IgD-negative memory B cell (primary cell): ENCODE results near the gene ATP7B. TPM values are rescaled to one million over a fixed set of nuclear protein-coding genes. Genes with fewer than 3 reads are reported as not detected.

Experiments
- H3K27ac Mint-ChIP-seq, 3 donors: one replicate each; pipeline ENCODE4 v1.8.0; 2020 to 2022; ENCODE audit warnings: mild to moderate bottlenecking in 3 of 3, mixed read lengths in 3 of 3, moderate library complexity in 1 of 3
- H3K27me3 Mint-ChIP-seq: one replicate; pipeline ENCODE4 v1.8.0; 2021; ENCODE audit warnings: mixed read lengths
- H3K36me3 Mint-ChIP-seq: one replicate; pipeline ENCODE4 v1.8.0; 2020; ENCODE audit warnings: mild to moderate bottlenecking, mixed read lengths
- H3K4me1 Mint-ChIP-seq, 3 donors: one replicate each; pipeline ENCODE4 v1.8.0; 2020 to 2022; ENCODE audit warnings: mixed read lengths in 3 of 3, mild to moderate bottlenecking in 1 of 3
- H3K4me3 Mint-ChIP-seq, 4 donors: one replicate each; pipeline ENCODE4 v1.8.0; 2020 to 2022; ENCODE audit warnings: mild to moderate bottlenecking in 4 of 4, mixed read lengths in 4 of 4, moderate library complexity in 3 of 4
- H3K9me3 Mint-ChIP-seq, 3 donors: one replicate each; pipeline ENCODE4 v1.8.0; 2020 to 2021; ENCODE audit warnings: mixed read lengths in 3 of 3, mild to moderate bottlenecking in 1 of 3
- polyA plus RNA-seq: library from polyadenylated mRNA; unstranded; fragments of 300-500 nt; fragmentation: Illumina TruSeq; gene quantifications from one replicate; pipeline ENCODE4 v1.2.3, GENCODE V29; 2021

The ATP7B gene
- polyA plus RNA-seq, 1 donor from 2014 or later, result not detected

GRCh38 chr13:52022356-52022755 is 11.1 kb upstream of the ATP7B start:
- Mint-ChIP-seq H3K4me3 (no peak overlapping the region), H3K27ac (no peak overlapping the region), H3K4me1 (peaks cover 9 to 22% (median 11%) of the 10 kb centered on the region in 3 donors), H3K36me3 (peaks cover 19% of the 10 kb centered on the region), H3K27me3 (no peaks in the 10 kb centered on the region), H3K9me3 (no peaks in the 10 kb centered on the region)

DNA sequence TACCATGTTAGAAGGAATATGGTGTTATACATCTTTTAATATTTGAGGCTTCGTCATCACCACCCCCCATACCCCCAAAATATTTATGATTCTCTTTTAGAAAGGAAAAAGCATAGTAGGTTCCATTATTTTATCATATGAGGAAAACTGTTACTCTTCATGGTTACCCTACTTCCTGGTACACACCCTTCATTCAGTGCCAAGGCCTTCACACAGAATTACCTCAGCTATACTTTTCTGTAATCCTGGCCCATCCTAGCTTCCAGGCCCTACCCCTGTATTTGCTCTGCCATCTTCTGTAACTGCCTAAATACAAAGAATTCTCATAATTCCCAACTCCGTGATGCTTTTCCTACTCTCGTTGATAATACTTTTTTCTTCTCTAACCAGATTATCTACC is 8.9 kb upstream of the ATP7B start:
- peaks cover 15% of the 10 kb centered on the region for H3K36me3 Mint-ChIP-seq
- H3K27me3 Mint-ChIP-seq, result no peaks in the 10 kb centered on the region
- peaks cover 8 to 9% (median 8%) of the 10 kb centered on the region in 3 donors for H3K4me1 Mint-ChIP-seq

DNA sequence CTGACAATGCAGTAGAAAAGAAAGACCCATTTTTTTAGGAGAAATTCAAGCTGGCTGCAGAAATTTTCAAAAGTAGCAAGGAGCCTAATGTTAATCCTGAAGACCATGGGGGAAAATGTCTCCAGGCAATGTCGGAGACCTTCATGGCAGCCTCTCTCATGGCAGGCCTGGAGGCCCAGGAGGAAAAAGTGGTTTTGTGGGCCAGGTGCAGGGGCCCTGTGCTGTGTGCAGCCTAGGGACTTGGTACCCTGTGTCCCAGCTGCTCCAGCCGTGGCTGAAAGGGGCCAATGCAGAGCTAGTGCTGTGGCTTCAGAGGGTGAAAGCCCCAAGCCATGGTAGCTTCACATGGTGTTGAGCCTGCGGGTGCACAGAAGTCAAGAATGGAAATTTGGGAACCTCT is 5.0 kb upstream of the ATP7B start:
- H3K4me3 Mint-ChIP-seq, result no peak overlapping the region
- no peaks in the 10 kb centered on the region for H3K27me3 Mint-ChIP-seq
- peaks cover 15 to 18% (median 16%) of the 10 kb centered on the region in 3 donors for H3K4me1 Mint-ChIP-seq
- H3K36me3 Mint-ChIP-seq, result peaks cover 5% of the 10 kb centered on the region
- H3K27ac Mint-ChIP-seq, result no peak overlapping the region
- no peaks in the 10 kb centered on the region for H3K9me3 Mint-ChIP-seq

More for the DNA sequence above, 8.9 kb upstream of the ATP7B start:
- Mint-ChIP-seq H3K27ac (no peak overlapping the region), H3K9me3 (no peaks in the 10 kb centered on the region), H3K4me3 (no peak overlapping the region)

GRCh38 chr13:52012512-52012836 is 1.2 kb upstream of the ATP7B start:
- no peaks in the 10 kb centered on the region for H3K9me3 Mint-ChIP-seq
- peak overlapping the region; percentile 61 to 89 (median 83) for H3K27ac Mint-ChIP-seq
- peak overlapping the region; percentile 97 to 100 (median 99) for H3K4me3 Mint-ChIP-seq
- peaks cover 16% of the 10 kb centered on the region for H3K27me3 Mint-ChIP-seq
- peaks cover 15 to 20% (median 17%) of the 10 kb centered on the region in 3 donors for H3K4me1 Mint-ChIP-seq
- no peaks in the 10 kb centered on the region for H3K36me3 Mint-ChIP-seq

DNA sequence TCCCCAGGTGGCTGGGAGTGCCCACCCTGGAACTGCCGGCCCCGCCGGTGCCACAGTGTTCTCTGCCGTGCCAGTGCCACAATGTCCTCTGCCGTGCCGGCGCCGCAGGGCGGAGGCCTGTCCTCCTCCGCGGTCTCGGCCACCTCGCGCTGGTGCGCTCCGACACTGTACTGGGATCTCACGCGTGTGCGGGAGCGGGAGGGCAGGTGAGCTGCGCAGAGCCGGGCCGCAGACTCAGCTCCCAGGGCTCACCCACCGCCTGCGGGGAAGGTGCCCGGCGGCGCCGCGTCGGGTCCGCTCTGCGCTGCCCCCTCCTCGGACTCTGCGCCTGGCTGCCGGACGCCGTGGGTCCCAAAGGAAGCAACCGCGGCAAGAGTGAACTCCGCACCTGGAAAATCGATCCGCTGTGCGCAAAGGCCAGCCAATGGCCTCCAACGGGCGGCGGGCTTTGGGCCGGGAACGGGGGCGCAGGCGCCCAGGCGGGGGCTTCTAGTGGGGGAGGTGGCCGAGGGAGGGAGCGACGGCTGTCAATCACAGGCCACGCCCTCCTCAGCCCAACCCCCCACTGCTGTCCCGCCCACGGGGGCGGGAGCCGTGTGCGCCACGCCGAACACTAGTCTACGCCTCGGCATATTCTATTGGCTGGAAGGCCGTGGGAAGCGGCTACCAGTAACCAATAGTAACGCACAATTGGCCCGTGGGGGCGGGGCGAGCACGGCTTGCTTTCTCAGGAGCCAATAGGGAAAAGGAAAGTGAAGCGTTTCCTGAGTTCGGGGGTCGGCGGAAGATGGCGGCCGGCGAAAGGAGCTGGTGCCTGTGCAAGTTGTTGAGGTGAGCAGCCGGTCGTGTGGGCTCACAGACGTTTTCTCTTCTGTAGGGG is 622 bp upstream of the ATP7B start, which contains the start of gene ALG11:
Gene ALG11, plus strand, starts transcription at position 767 of the 880 bp plus-strand sequence. Its CDS starts 21 bp downstream, at position 788.
- Mint-ChIP-seq H3K4me3 (peak within 1 kb of the TSS; percentile 97 to 100 (median 99)), H3K27me3 (peaks cover 16% of the 10 kb centered on the region), H3K27ac (peak within 1 kb of the TSS; percentile 61 to 89 (median 83)), H3K4me1 (peaks cover 14 to 18% (median 17%) of the 10 kb centered on the region in 3 donors), H3K9me3 (no peaks in the 10 kb centered on the region), H3K36me3 (no peaks in the 10 kb centered on the region)

DNA sequence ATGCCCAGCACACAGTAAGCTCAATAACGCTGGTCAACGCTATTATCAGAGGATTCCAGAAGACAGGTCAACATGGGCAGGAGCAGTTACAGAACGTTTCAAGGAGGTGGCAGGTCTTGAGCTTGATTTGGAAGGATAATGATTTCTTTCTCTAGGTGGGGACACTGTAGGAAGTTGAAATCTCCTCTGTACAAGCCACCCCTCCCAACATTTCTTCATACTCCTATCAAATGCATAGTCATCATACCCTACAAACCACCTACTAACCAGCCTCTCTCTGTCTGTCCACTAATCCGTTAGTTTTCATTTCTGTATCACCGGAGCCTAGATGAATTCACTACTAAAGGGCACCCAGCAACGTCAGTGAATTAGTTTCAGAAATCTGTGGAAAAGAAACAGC is 1.3 kb downstream of the ATP7B start:
- Mint-ChIP-seq H3K9me3 (no peaks in the 10 kb centered on the region), H3K4me3 (peak overlapping the region in 3 of 4 donors; percentile 5 to 97 (median 15)), H3K27ac (no peak overlapping the region), H3K36me3 (no peaks in the 10 kb centered on the region), H3K27me3 (peaks cover 16% of the 10 kb centered on the region), H3K4me1 (peaks cover 11 to 14% (median 14%) of the 10 kb centered on the region in 3 donors)

- Mint-ChIP-seq H3K27me3 (peaks cover 16% of the 10 kb centered on the region), H3K4me3 (no peak overlapping the region), H3K36me3 (no peaks in the 10 kb centered on the region), H3K9me3 (no peaks in the 10 kb centered on the region), H3K4me1 (peaks cover 1 to 7% (median 6%) of the 10 kb centered on the region in 3 donors), H3K27ac (no peak overlapping the region)
These were observed 4.6 kb downstream of the ATP7B start for GRCh38 chr13:52006523-52007245.

DNA sequence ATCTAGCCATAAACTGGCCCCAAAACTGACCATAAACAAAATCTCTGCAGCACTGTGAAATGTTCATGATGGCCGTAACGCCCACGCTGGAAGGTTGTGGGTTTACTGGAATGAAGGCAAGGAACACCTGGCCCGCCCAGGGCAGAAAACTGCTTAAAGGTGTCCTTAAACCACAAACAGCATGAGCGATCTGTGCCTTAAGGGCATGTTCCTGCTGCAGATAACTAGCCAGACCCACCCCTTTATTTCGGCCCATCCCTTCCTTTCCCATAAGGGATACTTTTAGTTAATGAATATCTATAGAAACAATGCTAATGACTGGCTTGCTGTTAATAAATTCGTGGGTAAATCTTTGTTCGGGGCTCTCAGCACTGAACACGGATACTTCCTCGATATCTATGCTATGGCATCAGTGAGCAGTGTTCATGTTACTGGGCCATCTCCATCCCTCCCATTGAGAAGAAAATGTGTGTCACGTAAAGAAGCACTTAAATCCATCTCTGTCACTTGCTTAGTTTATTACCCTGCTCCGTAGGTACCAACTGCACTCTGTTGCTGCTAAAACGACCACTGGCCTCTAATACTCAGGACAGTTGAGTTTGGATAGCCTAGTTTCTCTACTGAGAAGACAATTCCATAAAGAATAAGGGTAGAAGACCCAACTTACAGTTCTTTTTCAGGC is 5.3 kb downstream of the ATP7B start:
- H3K36me3 Mint-ChIP-seq, result no peaks in the 10 kb centered on the region

DNA sequence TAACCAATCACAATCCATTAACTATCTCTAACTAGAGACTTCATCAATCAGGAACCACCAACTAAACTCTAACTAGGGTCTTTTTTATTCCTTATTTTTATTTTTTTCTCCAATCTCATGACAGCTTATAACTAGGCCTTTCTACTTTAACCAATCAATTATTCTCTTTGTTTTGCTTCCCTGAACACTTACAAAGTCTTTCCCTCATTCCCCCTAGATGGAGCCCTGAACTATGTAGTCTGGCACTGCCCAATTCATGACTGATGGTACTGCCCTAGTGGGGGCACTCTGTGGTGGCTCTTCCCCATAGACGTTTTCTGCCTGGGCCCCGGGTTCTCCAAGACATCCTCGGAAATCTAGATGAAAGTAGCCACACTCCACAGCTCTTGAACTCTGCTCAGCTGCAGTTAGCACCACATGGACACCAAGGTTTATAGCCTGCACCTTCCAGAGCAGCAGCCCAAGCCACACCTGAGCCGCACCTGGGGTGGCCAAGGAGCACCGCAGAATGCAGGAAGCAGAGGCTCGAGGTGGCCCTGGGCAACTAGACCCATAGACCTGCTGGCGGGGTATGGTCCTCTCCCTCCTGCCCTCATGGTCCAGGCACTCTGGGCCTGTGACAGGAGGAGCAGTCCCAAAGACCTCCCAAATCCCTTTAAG is 6.6 kb downstream of the ATP7B start:
- Mint-ChIP-seq H3K4me3 (no peak overlapping the region), H3K36me3 (no peaks in the 10 kb centered on the region), H3K9me3 (no peaks in the 10 kb centered on the region), H3K4me1 (no peaks in the 10 kb centered on the region), H3K27ac (no peak overlapping the region), H3K27me3 (peaks cover 4% of the 10 kb centered on the region)

More for the DNA sequence above, 5.3 kb downstream of the ATP7B start:
- H3K4me3 Mint-ChIP-seq, result no peak overlapping the region
- H3K27me3 Mint-ChIP-seq, result peaks cover 13% of the 10 kb centered on the region
- H3K27ac Mint-ChIP-seq, result no peak overlapping the region
- H3K4me1 Mint-ChIP-seq, result peaks cover 1 to 4% (median 3%) of the 10 kb centered on the region in 3 donors
- no peaks in the 10 kb centered on the region for H3K9me3 Mint-ChIP-seq

- Mint-ChIP-seq H3K36me3 (no peaks in the 10 kb centered on the region), H3K4me1 (no peaks in the 10 kb centered on the region), H3K4me3 (no peak overlapping the region), H3K9me3 (no peaks in the 10 kb centered on the region), H3K27ac (no peak overlapping the region), H3K27me3 (peaks cover 8% of the 10 kb centered on the region)
These were observed 7.7 kb downstream of the ATP7B start for GRCh38 chr13:52003541-52003940.

DNA sequence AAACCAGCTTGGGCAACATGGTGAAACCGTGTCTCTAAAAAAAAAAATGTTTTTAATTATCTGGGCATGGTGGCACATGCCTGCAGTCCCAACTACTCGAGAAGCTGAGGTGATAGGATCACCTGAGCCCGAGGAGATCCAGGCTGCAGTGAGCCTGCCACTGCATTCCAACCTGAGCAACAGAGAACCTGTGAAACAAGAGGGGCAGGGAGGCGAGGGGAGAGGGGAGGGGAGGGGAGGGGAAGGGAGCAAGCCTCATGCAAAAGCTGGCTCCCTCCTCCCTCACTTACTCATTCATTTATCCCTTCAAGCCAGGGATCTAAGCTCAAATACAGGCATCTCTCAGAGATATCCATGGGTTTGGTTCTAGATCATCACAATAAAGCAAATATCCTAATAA is 8.9 kb downstream of the ATP7B start:
- no peaks in the 10 kb centered on the region for H3K36me3 Mint-ChIP-seq
- no peak overlapping the region for H3K27ac Mint-ChIP-seq
- no peaks in the 10 kb centered on the region for H3K4me1 Mint-ChIP-seq
- no peak overlapping the region for H3K4me3 Mint-ChIP-seq
- H3K27me3 Mint-ChIP-seq, result peaks cover 13% of the 10 kb centered on the region
- no peaks in the 10 kb centered on the region for H3K9me3 Mint-ChIP-seq

GRCh38 chr13:52001120-52001731 is 10.0 kb downstream of the ATP7B start:
- H3K27ac Mint-ChIP-seq, result no peak overlapping the region
- no peaks in the 10 kb centered on the region for H3K4me1 Mint-ChIP-seq
- no peaks in the 10 kb centered on the region for H3K36me3 Mint-ChIP-seq

GRCh38 chr13:51999921-52000320 is 11.3 kb downstream of the ATP7B start:
- Mint-ChIP-seq H3K9me3 (no peaks in the 10 kb centered on the region), H3K36me3 (no peaks in the 10 kb centered on the region), H3K27ac (no peak overlapping the region), H3K27me3 (peaks cover 14% of the 10 kb centered on the region), H3K4me1 (no peaks in the 10 kb centered on the region), H3K4me3 (no peak overlapping the region)

More at GRCh38 chr13:52001120-52001731, 10.0 kb downstream of the ATP7B start:
- H3K9me3 Mint-ChIP-seq, result no peaks in the 10 kb centered on the region
- peaks cover 14% of the 10 kb centered on the region for H3K27me3 Mint-ChIP-seq
- H3K4me3 Mint-ChIP-seq, result no peak overlapping the region

DNA sequence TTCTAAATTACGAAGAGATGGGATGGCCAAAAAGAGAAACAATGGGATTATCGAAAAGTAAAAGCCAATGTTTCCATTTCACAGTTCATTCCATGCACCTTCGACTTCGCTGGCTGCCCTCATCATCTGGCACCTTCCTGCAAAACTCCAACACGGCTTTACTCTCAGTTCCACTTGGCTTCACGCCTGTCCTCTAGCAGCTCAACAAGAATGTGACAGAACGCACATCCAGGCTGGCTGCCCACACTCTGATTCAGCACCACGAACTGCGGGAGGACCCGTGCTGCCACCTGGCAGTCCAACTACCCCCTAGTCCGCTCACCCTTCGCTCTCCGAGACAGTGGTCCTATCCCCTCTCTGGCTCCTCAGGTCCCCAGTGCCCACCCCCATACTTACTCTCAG is 11.7 kb downstream of the ATP7B start:
- no peaks in the 10 kb centered on the region for H3K36me3 Mint-ChIP-seq
- no peaks in the 10 kb centered on the region for H3K9me3 Mint-ChIP-seq
- no peak overlapping the region for H3K27ac Mint-ChIP-seq
- peaks cover 14% of the 10 kb centered on the region for H3K27me3 Mint-ChIP-seq
- no peak overlapping the region for H3K4me3 Mint-ChIP-seq
- no peaks in the 10 kb centered on the region for H3K4me1 Mint-ChIP-seq
